ENCODE data around the gene S100A2.

The S100A2 gene

DNA sequence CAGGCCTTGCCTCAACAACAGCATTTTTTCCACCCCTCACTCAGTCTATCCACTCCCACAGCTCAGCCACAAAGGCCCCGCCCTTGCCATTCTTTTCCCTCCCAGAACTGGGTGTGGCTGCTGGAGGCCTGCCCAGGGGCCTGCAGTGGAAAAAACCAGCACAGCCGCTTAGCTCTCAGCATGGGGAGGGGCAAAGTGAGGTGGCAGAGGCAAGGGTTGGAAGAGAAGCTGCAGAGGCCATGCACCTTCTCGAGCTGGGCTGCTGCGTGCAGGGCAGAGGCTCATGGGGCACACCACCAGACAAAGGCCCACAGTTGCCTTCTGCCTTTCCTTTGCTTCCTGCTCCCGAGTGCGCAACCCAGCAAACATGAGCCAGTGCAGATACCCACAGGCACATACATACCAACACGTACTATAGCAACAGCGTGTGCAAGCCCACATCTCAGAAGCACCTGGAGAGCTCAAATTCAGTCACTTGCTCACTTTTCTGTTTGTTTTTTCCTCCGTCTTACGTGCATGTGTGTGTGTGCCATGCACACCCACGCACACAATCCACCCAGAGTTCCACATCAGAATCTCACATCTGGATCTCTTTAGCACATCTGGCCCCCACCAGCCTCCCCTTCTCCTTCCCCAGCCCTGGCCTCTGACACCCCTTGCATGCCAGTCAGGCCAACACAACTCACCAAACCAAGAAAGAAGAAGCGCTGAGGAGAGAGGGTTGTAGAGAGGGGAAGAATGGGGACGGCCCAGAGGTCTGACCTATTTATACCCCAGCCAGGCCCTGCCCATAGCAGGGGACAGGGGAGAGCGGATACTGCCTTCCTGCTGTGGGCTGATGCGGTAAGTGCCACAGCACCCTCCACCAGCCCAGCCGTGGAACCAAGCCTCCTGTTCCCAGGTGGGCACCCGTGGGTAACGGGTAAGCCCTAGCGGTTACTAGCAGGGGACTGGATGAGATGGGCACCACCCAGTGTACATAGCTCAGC is 20.3 kb downstream of the S100A2 start, which contains the start of gene S100A4:
Gene S100A4 (minus strand): TSS at position 740 of the 989 bp plus-strand sequence. CDS start 1,012 bp downstream, outside the sequence.
- H3K4me3 ChIP-seq (replicated peaks; ENCODE audit: low read depth, low read length): no peak within 1 kb of the TSS
- TF ChIP-seq, protein P1, sequence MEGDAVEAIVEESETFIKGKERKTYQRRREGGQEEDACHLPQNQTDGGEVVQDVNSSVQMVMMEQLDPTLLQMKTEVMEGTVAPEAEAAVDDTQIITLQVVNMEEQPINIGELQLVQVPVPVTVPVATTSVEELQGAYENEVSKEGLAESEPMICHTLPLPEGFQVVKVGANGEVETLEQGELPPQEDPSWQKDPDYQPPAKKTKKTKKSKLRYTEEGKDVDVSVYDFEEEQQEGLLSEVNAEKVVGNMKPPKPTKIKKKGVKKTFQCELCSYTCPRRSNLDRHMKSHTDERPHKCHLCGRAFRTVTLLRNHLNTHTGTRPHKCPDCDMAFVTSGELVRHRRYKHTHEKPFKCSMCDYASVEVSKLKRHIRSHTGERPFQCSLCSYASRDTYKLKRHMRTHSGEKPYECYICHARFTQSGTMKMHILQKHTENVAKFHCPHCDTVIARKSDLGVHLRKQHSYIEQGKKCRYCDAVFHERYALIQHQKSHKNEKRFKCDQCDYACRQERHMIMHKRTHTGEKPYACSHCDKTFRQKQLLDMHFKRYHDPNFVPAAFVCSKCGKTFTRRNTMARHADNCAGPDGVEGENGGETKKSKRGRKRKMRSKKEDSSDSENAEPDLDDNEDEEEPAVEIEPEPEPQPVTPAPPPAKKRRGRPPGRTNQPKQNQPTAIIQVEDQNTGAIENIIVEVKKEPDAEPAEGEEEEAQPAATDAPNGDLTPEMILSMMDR (IDR thresholded peaks at IDR 0.05; ENCODE audit: low read length, missing control alignments): no peak
- DNase-seq (ENCODE audit: low read depth): peak; percentile 92

DNA sequence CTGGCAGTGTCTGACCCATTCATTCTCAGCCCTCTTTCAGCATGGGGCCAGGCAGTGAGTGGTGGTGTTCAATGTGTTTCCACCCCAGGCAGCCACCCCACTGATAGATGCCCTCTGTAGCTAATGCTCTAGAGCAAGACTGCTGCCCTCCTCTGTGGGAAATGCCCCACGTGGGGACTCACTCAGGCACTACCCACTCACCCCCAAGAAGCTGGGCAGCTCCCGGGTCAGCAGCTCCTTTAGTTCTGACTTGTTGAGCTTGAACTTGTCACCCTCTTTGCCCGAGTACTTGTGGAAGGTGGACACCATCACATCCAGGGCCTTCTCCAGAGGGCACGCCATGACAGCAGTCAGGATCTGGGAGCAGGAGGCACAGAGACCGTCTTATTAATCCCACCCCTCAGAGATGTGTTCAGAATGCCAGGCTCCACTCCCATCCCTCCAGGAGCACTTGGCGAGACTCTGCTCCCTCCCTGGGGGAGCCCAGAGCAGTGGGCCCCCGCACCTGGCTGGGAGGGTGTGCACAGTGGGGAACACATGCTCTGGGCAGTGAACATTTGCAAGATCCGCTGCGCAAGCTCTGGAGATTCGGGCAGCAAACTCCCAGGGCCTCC is 21.1 kb downstream of the S100A2 start:
- H3K4me3 ChIP-seq (replicated peaks; ENCODE audit: low read depth, low read length): no peak overlapping the region
- DNase-seq (ENCODE audit: low read depth): no peak

DNA sequence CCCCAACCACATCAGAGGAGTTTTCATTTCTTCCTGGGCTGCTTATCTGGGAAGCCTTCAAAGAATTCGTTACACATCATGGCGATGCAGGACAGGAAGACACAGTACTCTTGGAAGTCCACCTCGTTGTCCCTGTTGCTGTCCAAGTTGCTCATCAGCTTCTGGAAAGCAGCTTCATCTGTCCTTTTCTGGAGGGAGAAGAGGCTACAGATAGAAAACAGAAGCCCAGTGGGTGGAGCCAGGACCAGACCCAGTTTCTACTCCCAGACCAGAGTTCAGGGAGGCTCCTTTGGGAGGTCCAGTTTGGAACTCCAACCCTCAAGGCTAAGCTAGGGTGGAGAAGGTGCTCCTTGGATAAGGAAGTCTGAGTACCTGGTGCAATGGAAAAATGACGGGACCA is 21.9 kb downstream of the S100A2 start:
- no peak overlapping the region for H3K4me3 ChIP-seq (replicated peaks; ENCODE audit: low read depth, low read length)
- no peak for DNase-seq (ENCODE audit: low read depth)
- TF ChIP-seq, protein P1 (IDR thresholded peaks at IDR 0.05; ENCODE audit: low read length, missing control alignments): no peak

More for the DNA sequence above, 21.1 kb downstream of the S100A2 start:
- TF ChIP-seq, protein P1 (IDR thresholded peaks at IDR 0.05; ENCODE audit: low read length, missing control alignments): no peak

DNA sequence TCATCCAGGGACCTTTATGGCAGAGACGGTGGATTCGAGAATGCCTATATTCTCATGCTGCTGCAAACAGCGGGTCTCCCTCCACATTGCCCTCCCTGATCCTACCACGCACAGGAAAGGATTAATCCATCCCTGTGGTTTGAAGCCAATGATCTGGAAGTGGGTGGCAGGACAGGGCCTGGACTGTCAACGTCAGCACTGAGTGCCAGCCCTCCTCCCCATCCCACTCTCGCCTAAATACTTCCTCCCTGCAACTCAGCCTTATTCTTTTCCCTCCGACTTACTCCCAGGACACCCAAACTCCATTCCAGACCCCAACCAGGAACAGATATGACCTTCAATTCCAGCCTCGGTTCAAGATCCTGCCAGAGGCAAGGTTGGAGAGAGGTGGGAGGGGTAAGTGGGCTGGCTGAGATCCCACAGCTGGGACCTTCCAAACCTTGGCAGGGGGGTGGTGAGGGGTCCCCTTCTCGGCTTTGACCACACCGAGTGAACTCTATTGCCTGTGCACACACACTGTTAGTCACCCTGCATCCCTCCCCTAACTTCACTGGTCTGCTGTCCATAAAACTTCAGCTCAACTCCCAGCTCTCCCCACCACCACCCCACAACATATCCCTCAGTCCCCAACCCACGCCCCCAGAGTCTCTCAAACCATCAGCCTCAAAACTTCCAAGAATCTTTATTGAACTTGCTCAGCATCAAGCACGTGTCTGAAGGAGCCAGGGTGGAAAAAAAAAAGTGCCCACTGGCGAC is 22.5 kb downstream of the S100A2 start:
- DNase-seq (ENCODE audit: low read depth): no peak
- no peak overlapping the region for H3K4me3 ChIP-seq (replicated peaks; ENCODE audit: low read depth, low read length)
- TF ChIP-seq, protein P1 (IDR thresholded peaks at IDR 0.05; ENCODE audit: low read length, missing control alignments): no peak

DNA sequence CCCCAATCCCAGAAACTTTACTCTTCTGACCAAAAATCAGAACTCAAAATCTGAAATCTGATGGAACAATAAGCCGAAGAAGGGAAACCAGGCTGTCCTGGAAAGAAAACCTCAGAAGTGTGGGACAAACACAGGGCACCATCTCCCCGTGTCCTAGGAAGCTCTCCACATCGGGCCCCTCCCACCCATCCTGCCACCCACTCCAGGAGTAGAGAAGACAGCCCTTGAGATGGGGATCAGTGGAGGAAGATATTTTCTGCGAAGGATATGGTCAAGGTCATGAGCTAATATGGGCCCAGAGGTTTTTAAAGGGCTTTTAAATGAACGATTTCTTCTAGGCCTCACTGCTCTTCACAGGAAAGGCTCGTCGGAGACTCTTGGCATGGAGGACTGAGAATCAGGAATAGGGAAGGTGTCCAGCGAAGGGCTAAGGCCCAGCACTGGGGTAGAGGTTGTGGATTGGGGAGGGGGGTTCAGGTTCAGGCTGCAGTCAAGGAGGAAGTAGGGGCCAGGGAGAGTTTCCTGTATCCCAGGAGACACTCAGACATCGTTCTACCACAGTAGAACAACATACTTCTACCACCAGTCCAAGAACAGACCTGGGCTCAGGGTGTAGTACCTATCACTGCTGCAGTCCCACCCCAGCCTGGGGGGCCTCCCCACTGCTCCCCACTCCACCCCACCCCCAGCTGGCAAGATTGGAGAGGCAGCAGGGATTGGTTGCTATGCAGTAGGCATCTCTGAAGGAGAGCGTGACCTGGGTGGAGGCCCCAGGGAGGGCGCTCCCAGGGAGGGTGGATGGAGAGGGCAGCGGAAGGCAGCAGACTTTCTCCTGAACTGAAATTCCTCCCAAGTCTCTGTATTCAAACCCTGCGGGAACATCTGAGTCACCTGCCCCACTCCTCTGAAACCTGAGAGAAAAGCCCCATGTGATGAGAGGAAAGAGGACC is 23.7 kb downstream of the S100A2 start:
- H3K4me3 ChIP-seq (replicated peaks; ENCODE audit: low read depth, low read length): no peak overlapping the region
- TF ChIP-seq, protein P1 (IDR thresholded peaks at IDR 0.05; ENCODE audit: low read length, missing control alignments): no peak
- DNase-seq (ENCODE audit: low read depth): no peak
